Tibial artery (tissue), 4 donors: ENCODE measurements around the gene ZBTB18.

ENCODE experiments used
- DNase-seq, 2 donors: peaks; one replicate each; pipeline ENCODE4 v3.0.0-alpha.2; 2019
- H3K27ac ChIP-seq, 2 donors: fragments of 200-600 bp; sonication (generic) in 1 of 2; 1 replicate in 1 of 2; 2 replicates in 1 of 2; pipeline ENCODE4 v1.5.1; 2018 to 2019; ENCODE audit warnings: mild to moderate bottlenecking in 1 of 2
- H3K27me3 ChIP-seq, 2 donors: fragments of 200-600 bp; sonication (generic) in 1 of 2; one replicate each; pipeline versions ENCODE4 v1.5.1 to v1.6.0; 2016 to 2019
- H3K36me3 ChIP-seq, 3 donors: fragments of 200-600 bp; sonication (generic) in 2 of 3; one replicate each; pipeline ENCODE4 v1.5.1; 2016 to 2019; ENCODE audit warnings: mild to moderate bottlenecking in 2 of 3
- H3K4me1 ChIP-seq, 4 donors: fragments of 200-600 bp; sonication (generic) in 2 of 4; 1 replicate in 3 of 4; 2 replicates in 1 of 4; pipeline ENCODE4 v1.5.1; 2016 to 2019
- H3K4me3 ChIP-seq, 2 donors: fragments of 200-600 bp; sonication (generic) in 1 of 2; 1 replicate in 1 of 2; 2 replicates in 1 of 2; pipeline ENCODE4 v1.5.1; 2018 to 2019; ENCODE audit warnings: mild to moderate bottlenecking in 2 of 2
- H3K9me3 ChIP-seq, 3 donors: fragments of 200-600 bp; sonication (generic) in 1 of 3; one replicate each; pipeline ENCODE4 v1.5.1; 2016 to 2019
- intact Hi-C: fragments of 100-400 bp; cut with DNase I; formaldehyde crosslinking; loops from one replicate; pipeline ENCODE4 v1.15.0; 2023; ENCODE audit warnings: low total_unique reads
- TF ChIP-seq, protein P1 (sequence below), 2 experiments: fragments of 200-600 bp in 1 of 2; fragments of 450-650 bp in 1 of 2; IDR thresholded peaks; one replicate each; pipeline ENCODE4 v1.5.1; 2017 to 2019; ENCODE audit warnings: antibody characterized with exemption in 2 of 2, mild to moderate bottlenecking in 1 of 2, moderate library complexity in 1 of 2

The ZBTB18 gene

DNA sequence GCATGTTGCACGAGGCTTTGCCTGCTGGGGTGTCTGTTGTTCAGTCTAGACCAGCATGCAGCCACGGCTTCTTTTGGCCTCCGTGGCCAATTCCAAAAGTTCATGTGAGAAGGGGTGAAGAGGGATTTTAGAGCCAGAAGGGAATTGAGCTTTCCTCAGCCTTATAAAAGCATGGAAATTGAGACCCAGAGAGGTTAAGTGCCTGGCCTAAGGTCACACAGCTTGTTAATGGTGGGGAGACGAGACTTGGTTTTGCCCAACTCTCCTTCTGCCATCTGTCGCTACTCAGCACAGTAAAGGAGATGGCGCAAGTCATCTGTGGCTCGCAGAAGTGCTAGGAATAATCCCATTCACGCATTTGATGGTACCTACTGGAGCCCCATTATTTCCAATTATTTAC is 25.7 kb downstream of the ZBTB18 start:
- TF ChIP-seq, protein P1, sequence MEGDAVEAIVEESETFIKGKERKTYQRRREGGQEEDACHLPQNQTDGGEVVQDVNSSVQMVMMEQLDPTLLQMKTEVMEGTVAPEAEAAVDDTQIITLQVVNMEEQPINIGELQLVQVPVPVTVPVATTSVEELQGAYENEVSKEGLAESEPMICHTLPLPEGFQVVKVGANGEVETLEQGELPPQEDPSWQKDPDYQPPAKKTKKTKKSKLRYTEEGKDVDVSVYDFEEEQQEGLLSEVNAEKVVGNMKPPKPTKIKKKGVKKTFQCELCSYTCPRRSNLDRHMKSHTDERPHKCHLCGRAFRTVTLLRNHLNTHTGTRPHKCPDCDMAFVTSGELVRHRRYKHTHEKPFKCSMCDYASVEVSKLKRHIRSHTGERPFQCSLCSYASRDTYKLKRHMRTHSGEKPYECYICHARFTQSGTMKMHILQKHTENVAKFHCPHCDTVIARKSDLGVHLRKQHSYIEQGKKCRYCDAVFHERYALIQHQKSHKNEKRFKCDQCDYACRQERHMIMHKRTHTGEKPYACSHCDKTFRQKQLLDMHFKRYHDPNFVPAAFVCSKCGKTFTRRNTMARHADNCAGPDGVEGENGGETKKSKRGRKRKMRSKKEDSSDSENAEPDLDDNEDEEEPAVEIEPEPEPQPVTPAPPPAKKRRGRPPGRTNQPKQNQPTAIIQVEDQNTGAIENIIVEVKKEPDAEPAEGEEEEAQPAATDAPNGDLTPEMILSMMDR (IDR thresholded peaks at IDR 0.05), result no peak
- intact Hi-C loops, result no loop called here
- no peak overlapping the region for H3K4me3 ChIP-seq
- peaks cover 0 to 25% of the 10 kb centered on the region in 2 donors for H3K27me3 ChIP-seq
- no peak overlapping the region for H3K27ac ChIP-seq
- no peak for DNase-seq
- peaks cover 0 to 6% (median 0%) of the 10 kb centered on the region in 4 donors for H3K4me1 ChIP-seq
- no peaks in the 10 kb centered on the region for H3K9me3 ChIP-seq
- no peaks in the 10 kb centered on the region for H3K36me3 ChIP-seq

DNA sequence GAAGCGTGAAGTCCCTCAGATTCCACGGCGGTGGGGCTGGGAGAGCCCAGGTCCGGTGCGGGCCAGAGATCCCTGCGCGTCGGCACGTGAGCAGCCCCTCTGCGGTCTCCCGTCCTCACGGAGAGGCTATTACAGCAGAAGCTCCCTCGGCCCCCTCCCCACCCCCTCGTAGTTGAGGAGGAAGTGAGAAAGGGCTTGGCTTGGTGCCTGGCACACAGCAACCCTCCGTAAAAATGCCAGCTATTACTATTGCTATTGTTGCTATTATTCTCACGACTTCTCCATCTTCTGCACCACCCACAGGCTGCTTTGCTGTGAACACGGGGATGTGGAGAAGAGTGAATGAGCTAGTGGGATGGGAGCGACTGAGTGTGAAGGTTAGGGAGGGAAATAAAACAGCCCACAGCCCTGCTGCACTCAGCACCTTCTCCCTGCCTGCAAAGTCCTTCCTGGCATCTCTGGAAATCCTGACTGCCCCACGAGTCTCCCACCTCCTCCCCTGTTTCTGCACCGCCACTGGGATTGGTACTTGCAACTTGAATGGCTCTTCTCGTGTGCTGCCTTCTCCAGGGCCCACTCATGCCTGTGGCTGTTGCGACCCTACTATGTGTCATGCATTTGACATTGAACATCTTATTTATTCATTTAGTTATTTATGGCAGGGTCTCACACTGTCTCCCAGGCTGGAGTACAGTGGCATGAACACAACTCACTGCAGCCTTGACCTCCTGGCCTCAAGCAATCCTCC is 26.6 kb downstream of the ZBTB18 start:
- H3K27ac ChIP-seq, result no peak overlapping the region
- intact Hi-C loops, result no loop called here
- no peak overlapping the region for H3K4me3 ChIP-seq
- no peaks in the 10 kb centered on the region for H3K9me3 ChIP-seq
- TF ChIP-seq, protein P1 (IDR thresholded peaks at IDR 0.05), result no peak
- peak in 1 of 2 donors; percentile 28 for DNase-seq
- H3K36me3 ChIP-seq, result no peaks in the 10 kb centered on the region
- peaks cover 0 to 6% (median 0%) of the 10 kb centered on the region in 4 donors for H3K4me1 ChIP-seq
- H3K27me3 ChIP-seq, result peaks cover 0 to 30% of the 10 kb centered on the region in 2 donors

- Histone ChIP-seq H3K9me3 (no peaks in the 10 kb centered on the region), H3K27ac (no peak overlapping the region), H3K4me3 (no peak overlapping the region), H3K27me3 (peaks cover 0 to 24% of the 10 kb centered on the region in 2 donors), H3K36me3 (no peaks in the 10 kb centered on the region), H3K4me1 (peaks cover 0 to 1% (median 0%) of the 10 kb centered on the region in 4 donors)
- TF ChIP-seq, protein P1 (IDR thresholded peaks at IDR 0.05), result no peak
- DNase-seq, result no peak
- intact Hi-C loops, result no loop called here
Observed at GRCh38 chr1:244080343-244080929, 29.4 kb downstream of the ZBTB18 start.

DNA sequence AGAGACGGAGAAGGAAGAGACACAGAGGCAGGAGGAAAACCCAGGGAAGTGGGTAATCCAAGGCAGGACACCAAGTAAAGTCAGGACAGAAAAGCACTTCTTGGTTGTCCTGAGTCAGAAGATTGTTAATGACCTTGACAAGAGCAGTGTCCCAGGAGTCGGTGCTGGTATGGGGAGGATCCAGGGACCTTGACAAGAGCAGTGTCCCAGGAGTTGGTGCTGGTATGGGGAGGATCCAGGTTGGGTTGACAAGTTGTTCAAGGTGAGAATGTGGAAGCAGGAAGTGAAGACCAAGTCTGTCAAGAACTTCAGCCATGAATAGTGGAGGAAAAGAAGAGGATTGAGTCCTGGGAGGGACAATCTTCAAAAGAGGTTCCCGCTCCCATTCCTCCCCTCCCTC is 31.9 kb downstream of the ZBTB18 start:
- H3K27ac ChIP-seq, result no peak overlapping the region
- intact Hi-C loops, result no loop called here
- no peaks in the 10 kb centered on the region for H3K36me3 ChIP-seq
- no peak overlapping the region for H3K4me3 ChIP-seq
- H3K9me3 ChIP-seq, result peaks cover 0 to 7% (median 6%) of the 10 kb centered on the region in 3 donors
- no peak for DNase-seq
- no peaks in the 10 kb centered on the region for H3K4me1 ChIP-seq
- TF ChIP-seq, protein P1 (IDR thresholded peaks at IDR 0.05), result no peak
- peaks cover 0 to 24% of the 10 kb centered on the region in 2 donors for H3K27me3 ChIP-seq

- TF ChIP-seq, protein P1 (IDR thresholded peaks at IDR 0.05), result no peak
- intact Hi-C loops, result no loop called here
- no peak for DNase-seq
- H3K27ac ChIP-seq, result no peak overlapping the region
- no peaks in the 10 kb centered on the region for H3K4me1 ChIP-seq
- H3K36me3 ChIP-seq, result no peaks in the 10 kb centered on the region
- H3K4me3 ChIP-seq, result no peak overlapping the region
- H3K27me3 ChIP-seq, result peaks cover 0 to 24% of the 10 kb centered on the region in 2 donors
- peaks cover 0 to 7% (median 6%) of the 10 kb centered on the region in 3 donors for H3K9me3 ChIP-seq
Observed at GRCh38 chr1:244083383-244083943, 32.4 kb downstream of the ZBTB18 start.
